Measurements from ENCODE around the gene PRR12. TPM values are rescaled to one million over a fixed set of nuclear protein-coding genes. Genes with fewer than 3 reads are reported as not detected.

Gene PRR12, protein sequence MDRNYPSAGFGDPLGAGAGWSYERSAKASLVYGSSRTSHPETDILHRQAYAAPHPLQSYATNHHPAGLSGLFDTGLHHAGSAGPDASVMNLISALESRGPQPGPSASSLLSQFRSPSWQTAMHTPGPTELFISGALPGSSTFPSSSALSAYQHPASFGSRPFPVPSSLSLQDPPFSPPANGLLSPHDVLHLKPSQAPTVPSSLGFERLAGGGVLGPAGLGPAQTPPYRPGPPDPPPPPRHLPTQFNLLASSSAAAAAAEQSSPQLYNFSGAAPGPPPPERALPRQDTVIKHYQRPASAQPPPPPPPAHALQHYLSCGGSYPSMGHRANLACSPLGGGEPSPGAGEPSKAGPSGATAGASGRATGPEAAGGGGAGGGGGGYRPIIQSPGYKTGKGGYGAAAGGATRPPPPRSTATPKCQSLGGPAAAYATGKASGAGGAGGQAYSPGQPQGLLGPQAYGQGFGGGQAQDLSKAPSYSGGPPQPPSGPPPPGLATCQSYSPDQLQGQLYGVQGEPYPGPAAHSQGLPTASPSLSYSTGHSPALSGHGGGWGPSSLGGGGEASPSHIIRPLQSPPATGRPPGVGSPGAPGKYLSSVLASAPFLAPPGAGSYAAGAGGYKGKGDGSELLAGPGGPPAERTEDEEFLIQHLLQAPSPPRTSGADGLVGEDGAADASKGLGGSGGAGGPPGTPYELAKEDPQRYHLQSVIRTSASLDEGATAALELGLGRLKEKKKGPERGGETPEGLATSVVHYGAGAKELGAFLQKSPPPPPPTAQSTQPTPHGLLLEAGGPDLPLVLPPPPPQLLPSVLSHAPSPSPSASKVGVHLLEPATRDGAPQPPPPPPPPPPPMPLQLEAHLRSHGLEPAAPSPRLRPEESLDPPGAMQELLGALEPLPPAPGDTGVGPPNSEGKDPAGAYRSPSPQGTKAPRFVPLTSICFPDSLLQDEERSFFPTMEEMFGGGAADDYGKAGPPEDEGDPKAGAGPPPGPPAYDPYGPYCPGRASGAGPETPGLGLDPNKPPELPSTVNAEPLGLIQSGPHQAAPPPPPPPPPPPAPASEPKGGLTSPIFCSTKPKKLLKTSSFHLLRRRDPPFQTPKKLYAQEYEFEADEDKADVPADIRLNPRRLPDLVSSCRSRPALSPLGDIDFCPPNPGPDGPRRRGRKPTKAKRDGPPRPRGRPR (N-terminal part only)
- 10 to 100 TPM in 1 of 4 donors, 1 to 10 TPM in 3; 3.3 to 11.3 (median 4.1) TPM for total RNA-seq

GRCh38 chr19:49590971-49591730 lies at the start of gene PRR12:
Gene PRR12, plus strand, starts transcription at chr19:49591182. Its CDS starts 473 bp downstream, at chr19:49591655.
- DNase-seq (ENCODE audit: low spot score): no peak
- TF ChIP-seq, protein P1, sequence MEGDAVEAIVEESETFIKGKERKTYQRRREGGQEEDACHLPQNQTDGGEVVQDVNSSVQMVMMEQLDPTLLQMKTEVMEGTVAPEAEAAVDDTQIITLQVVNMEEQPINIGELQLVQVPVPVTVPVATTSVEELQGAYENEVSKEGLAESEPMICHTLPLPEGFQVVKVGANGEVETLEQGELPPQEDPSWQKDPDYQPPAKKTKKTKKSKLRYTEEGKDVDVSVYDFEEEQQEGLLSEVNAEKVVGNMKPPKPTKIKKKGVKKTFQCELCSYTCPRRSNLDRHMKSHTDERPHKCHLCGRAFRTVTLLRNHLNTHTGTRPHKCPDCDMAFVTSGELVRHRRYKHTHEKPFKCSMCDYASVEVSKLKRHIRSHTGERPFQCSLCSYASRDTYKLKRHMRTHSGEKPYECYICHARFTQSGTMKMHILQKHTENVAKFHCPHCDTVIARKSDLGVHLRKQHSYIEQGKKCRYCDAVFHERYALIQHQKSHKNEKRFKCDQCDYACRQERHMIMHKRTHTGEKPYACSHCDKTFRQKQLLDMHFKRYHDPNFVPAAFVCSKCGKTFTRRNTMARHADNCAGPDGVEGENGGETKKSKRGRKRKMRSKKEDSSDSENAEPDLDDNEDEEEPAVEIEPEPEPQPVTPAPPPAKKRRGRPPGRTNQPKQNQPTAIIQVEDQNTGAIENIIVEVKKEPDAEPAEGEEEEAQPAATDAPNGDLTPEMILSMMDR (IDR thresholded peaks at IDR 0.05): no peak
- ATAC-seq (ENCODE audit: low FRiP score): no peak

DNA sequence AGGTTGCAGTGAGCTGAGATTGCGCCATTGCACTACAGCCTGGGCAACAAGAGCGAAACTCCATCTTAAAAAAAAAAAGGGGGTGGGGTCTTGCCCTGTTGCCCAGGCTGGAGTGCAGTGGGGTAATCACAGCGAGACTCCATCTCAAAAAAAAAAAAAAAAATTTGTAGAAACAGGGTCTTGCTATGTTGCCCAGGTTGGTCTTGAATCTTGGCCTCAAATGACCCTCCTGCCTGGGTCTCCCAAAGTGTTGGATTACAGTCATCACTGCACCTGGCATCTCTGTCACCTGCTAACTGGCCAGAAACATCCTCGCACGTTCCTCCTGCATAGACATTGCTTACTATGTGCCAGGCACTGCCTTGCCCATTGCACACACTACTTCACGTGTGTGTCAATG lies 49.1 kb upstream of the PRR12 start:
- TF ChIP-seq, protein P1 (IDR thresholded peaks at IDR 0.05): no peak
- ATAC-seq (ENCODE audit: low FRiP score) (no peak), DNase-seq (ENCODE audit: low spot score) (no peak)

- TF ChIP-seq, protein P1 (IDR thresholded peaks at IDR 0.05): no peak
- ATAC-seq (ENCODE audit: low FRiP score) (no peak), DNase-seq (ENCODE audit: low spot score) (no peak)
Observed at GRCh38 chr19:49542446-49542845, 48.5 kb upstream of the PRR12 start.

DNA sequence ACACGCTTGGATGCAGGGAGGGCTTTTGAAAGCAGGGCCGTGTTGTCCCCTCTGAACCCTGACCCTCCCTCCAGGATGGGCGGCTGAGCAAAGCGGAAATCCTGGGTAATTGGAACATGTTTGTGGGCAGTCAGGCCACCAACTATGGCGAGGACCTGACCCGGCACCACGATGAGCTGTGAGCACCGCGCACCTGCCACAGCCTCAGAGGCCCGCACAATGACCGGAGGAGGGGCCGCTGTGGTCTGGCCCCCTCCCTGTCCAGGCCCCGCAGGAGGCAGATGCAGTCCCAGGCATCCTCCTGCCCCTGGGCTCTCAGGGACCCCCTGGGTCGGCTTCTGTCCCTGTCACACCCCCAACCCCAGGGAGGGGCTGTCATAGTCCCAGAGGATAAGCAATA lies 48.0 kb upstream of the PRR12 start:
- ATAC-seq (ENCODE audit: low FRiP score) (no peak), DNase-seq (ENCODE audit: low spot score) (no peak)
- TF ChIP-seq, protein P1 (IDR thresholded peaks at IDR 0.05): no peak

DNA sequence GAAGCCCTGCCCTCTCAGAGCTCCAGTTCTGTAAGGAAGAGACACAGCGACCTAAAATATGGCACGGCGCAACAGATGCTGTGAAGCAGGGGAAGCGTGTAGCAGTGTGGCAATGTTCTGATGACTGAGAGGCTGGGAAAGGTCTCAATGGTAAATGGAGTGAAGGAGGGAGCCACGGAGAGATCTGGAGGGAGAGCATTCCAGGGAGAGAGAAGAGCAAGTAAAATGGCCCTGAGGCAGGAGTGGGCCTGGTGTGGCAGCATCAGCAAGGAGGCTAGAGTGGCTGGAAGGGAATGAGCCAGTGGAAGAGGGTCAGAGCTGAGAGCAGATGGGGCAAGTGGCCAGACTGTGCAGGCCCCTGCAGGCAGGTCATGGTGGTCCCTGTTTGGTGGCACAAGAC lies 46.8 kb upstream of the PRR12 start:
- DNase-seq (ENCODE audit: low spot score) (no peak), ATAC-seq (ENCODE audit: low FRiP score) (no peak)
- TF ChIP-seq, protein P1 (IDR thresholded peaks at IDR 0.05): no peak

Data from omental fat pad (tissue), 4 donors.